Measurements from ENCODE around the gene SDR39U1.

- TF ChIP-seq POLR2AphosphoS5 (IDR thresholded peaks at IDR 0.05; ENCODE audit: low read depth, low read length) (no peak), POLR2A (IDR thresholded peaks at IDR 0.05; ENCODE audit: low read depth, low read length) (no peak; the same call in 1 of the 2 replicates)
These were observed 6.1 kb downstream of the SDR39U1 start for GRCh38 chr14:24436355-24437019.
